ENCODE data around the gene ZNF521.

The ZNF521 gene

GRCh38 chr18:25016666-25017065 is 335.3 kb downstream of the ZNF521 start:
- no peak for DNase-seq

- no peak for DNase-seq
Observed at GRCh38 chr18:25016181-25016580, 335.8 kb downstream of the ZNF521 start.

All from GDM1 (cell line).